ENCODE data around the gene TBC1D9. TPM values are rescaled to one million over a fixed set of nuclear protein-coding genes. Genes with fewer than 3 reads are reported as not detected.

TBC1D9 gene
- total RNA-seq, 5 donors from 2014 or later (not counting 1 experiment from before 2014, with no cell fraction given): 0.56 to 4.2 (median 1.2) TPM

- no peak overlapping the region for H3K27ac ChIP-seq (ENCODE audit: low read length)
- Mint-ChIP-seq H3K27me3 (peaks cover 12 to 15% of the 10 kb centered on the region in 2 donors), H3K4me3 (no peak overlapping the region)
These were observed 15.8 kb downstream of the TBC1D9 start for GRCh38 chr4:140740422-140740821.

GRCh38 chr4:140739971-140740370 is 16.2 kb downstream of the TBC1D9 start:
- no peaks in the 10 kb centered on the region for H3K9me3 Mint-ChIP-seq
- H3K27ac ChIP-seq (ENCODE audit: low read length): no peak overlapping the region
- no peaks in the 10 kb centered on the region for H3K36me3 Mint-ChIP-seq
- no peak overlapping the region for H3K4me3 ChIP-seq (ENCODE audit: control insufficient read depth in 1 of 2, extremely low read depth in 1 of 2, low read length in 1 of 2)
- DNase-seq (no peak), ATAC-seq (replicated peaks in 1 of 4) (no peak)
- no peaks in the 10 kb centered on the region for H3K4me1 ChIP-seq (ENCODE audit: control insufficient read depth in 1 of 2, extremely low read depth in 1 of 2, insufficient read depth in 2 of 2, low read length in 2 of 2)
- no peak overlapping the region for H3K4me3 Mint-ChIP-seq
- H3K27me3 ChIP-seq (replicated peaks in 1 of 2; ENCODE audit: control insufficient read depth in 2 of 2, extremely low read depth in 1 of 2, insufficient read depth in 2 of 2, low read length in 1 of 2): no peaks in the 10 kb centered on the region
- ChIA-PET POLR2A (no interaction called here), CTCF (no interaction called here)
- H3K27ac Mint-ChIP-seq: no peak overlapping the region
- no peaks in the 10 kb centered on the region for H3K36me3 ChIP-seq (ENCODE audit: control insufficient read depth in 2 of 2, extremely low read depth in 1 of 2, insufficient read depth in 1 of 2, low read length in 1 of 2)
- no peaks in the 10 kb centered on the region for H3K9me3 ChIP-seq
- H3K27me3 Mint-ChIP-seq: peaks cover 12 to 15% of the 10 kb centered on the region in 2 donors
- no peaks in the 10 kb centered on the region for H3K4me1 Mint-ChIP-seq

More at GRCh38 chr4:140740422-140740821, 15.8 kb downstream of the TBC1D9 start:
- no peaks in the 10 kb centered on the region for H3K4me1 ChIP-seq (ENCODE audit: control insufficient read depth in 1 of 2, extremely low read depth in 1 of 2, insufficient read depth in 2 of 2, low read length in 2 of 2)
- no peaks in the 10 kb centered on the region for H3K36me3 ChIP-seq (ENCODE audit: control insufficient read depth in 2 of 2, extremely low read depth in 1 of 2, insufficient read depth in 1 of 2, low read length in 1 of 2)
- POLR2A ChIA-PET: no interaction called here
- H3K4me3 ChIP-seq (ENCODE audit: control insufficient read depth in 1 of 2, extremely low read depth in 1 of 2, low read length in 1 of 2): no peak overlapping the region
- no peaks in the 10 kb centered on the region for H3K36me3 Mint-ChIP-seq
- ATAC-seq (replicated peaks in 1 of 4): no peak
- CTCF ChIA-PET: no interaction called here
- H3K4me1 Mint-ChIP-seq: no peaks in the 10 kb centered on the region
- no peaks in the 10 kb centered on the region for H3K27me3 ChIP-seq (replicated peaks in 1 of 2; ENCODE audit: control insufficient read depth in 2 of 2, extremely low read depth in 1 of 2, insufficient read depth in 2 of 2, low read length in 1 of 2)
- no peak for DNase-seq
- H3K27ac Mint-ChIP-seq: no peak overlapping the region
- no peaks in the 10 kb centered on the region for H3K9me3 ChIP-seq
- H3K9me3 Mint-ChIP-seq: no peaks in the 10 kb centered on the region
- 80% methylated on average over 1 of the region's 1 CpG for WGBS (ENCODE audit: insufficient coverage)

DNA sequence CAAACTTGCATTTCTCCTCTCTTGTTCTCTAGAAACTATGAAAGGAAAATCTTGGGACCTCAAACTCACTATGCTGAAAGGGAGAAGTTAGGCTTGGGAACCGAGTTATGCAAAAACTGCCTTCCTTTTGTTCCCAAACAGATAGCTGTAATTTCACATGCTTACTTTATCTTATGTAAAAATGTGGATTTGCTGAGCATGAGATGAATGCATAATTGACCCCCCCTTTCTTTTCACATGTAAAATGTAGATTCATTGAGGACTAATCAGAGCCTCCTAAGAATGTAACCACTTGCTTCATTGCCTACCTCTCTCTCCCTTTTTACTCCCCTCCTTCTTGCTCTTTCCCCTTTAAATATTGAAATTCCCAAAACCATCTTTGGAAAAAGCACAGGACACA is 18.0 kb downstream of the TBC1D9 start:
- Mint-ChIP-seq H3K36me3 (no peaks in the 10 kb centered on the region), H3K4me3 (no peak overlapping the region)
- WGBS (ENCODE audit: insufficient coverage): no CpG with 5 or more reads among the region's 1 CpG

GRCh38 chr4:140736669-140737343 is 19.4 kb downstream of the TBC1D9 start:
- Mint-ChIP-seq H3K4me3 (no peak overlapping the region), H3K27ac (no peak overlapping the region), H3K36me3 (no peaks in the 10 kb centered on the region), H3K27me3 (peaks cover 9 to 15% of the 10 kb centered on the region in 2 donors), H3K4me1 (no peaks in the 10 kb centered on the region), H3K9me3 (no peaks in the 10 kb centered on the region)
- Histone ChIP-seq H3K9me3 (no peaks in the 10 kb centered on the region), H3K27me3 (replicated peaks in 1 of 2; ENCODE audit: control insufficient read depth in 2 of 2, extremely low read depth in 1 of 2, insufficient read depth in 2 of 2, low read length in 1 of 2) (peaks cover 0 to 3% of the 10 kb centered on the region in 2 experiments), H3K27ac (ENCODE audit: low read length) (no peak overlapping the region), H3K4me3 (ENCODE audit: control insufficient read depth in 1 of 2, extremely low read depth in 1 of 2, low read length in 1 of 2) (no peak overlapping the region), H3K4me1 (ENCODE audit: control insufficient read depth in 1 of 2, extremely low read depth in 1 of 2, insufficient read depth in 2 of 2, low read length in 2 of 2) (no peaks in the 10 kb centered on the region), H3K36me3 (ENCODE audit: control insufficient read depth in 2 of 2, extremely low read depth in 1 of 2, insufficient read depth in 1 of 2, low read length in 1 of 2) (no peaks in the 10 kb centered on the region)
- 82% methylated on average over 4 of the region's 6 CpGs for WGBS (ENCODE audit: insufficient coverage)
- CTCF ChIA-PET: interaction anchor here in 1 of 2 donors (0.6 kb wide), 1 partner anchor 161 kb away, joined by 4 read pairs; no protein-coding TSS in a partner anchor
- POLR2A ChIA-PET: no interaction called here
- DNase-seq (no peak), ATAC-seq (replicated peaks in 1 of 4) (no peak)

More for the DNA sequence above, 18.0 kb downstream of the TBC1D9 start:
- Mint-ChIP-seq H3K27ac (no peak overlapping the region), H3K27me3 (peaks cover 11 to 19% of the 10 kb centered on the region in 2 donors), H3K9me3 (no peaks in the 10 kb centered on the region), H3K4me1 (no peaks in the 10 kb centered on the region)
- Histone ChIP-seq H3K4me3 (ENCODE audit: control insufficient read depth in 1 of 2, extremely low read depth in 1 of 2, low read length in 1 of 2) (no peak overlapping the region), H3K9me3 (no peaks in the 10 kb centered on the region), H3K4me1 (ENCODE audit: control insufficient read depth in 1 of 2, extremely low read depth in 1 of 2, insufficient read depth in 2 of 2, low read length in 2 of 2) (no peaks in the 10 kb centered on the region), H3K27ac (ENCODE audit: low read length) (no peak overlapping the region), H3K36me3 (ENCODE audit: control insufficient read depth in 2 of 2, extremely low read depth in 1 of 2, insufficient read depth in 1 of 2, low read length in 1 of 2) (no peaks in the 10 kb centered on the region), H3K27me3 (replicated peaks in 1 of 2; ENCODE audit: control insufficient read depth in 2 of 2, extremely low read depth in 1 of 2, insufficient read depth in 2 of 2, low read length in 1 of 2) (peaks cover 0 to 3% of the 10 kb centered on the region in 2 experiments)
- DNase-seq (no peak), ATAC-seq (replicated peaks in 1 of 4) (no peak)
- ChIA-PET POLR2A (no interaction called here), CTCF (no interaction called here)

GRCh38 chr4:140735779-140736391 is 20.3 kb downstream of the TBC1D9 start:
- POLR2A ChIA-PET: no interaction called here
- CTCF ChIA-PET: no interaction called here

DNA sequence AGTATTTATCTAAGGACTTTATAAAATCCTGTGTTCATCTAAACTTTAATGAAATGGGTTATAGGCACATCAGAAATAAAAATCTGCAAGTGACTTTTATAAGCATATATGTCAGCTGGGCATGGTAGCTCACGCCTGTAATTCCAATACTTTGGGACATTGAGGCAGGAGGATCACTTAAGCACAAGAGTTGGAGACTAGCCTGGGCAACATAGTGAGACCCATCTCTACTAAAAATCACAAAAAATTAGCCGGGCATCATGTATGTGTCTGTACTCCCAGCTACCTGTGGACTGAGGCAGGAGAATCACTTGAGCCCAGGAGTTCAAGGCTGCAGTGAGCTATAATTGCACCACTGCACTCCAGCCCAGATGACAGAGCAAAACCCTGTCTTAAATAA is 20.9 kb downstream of the TBC1D9 start:
- Histone ChIP-seq H3K9me3 (no peaks in the 10 kb centered on the region), H3K4me3 (ENCODE audit: control insufficient read depth in 1 of 2, extremely low read depth in 1 of 2, low read length in 1 of 2) (no peak overlapping the region), H3K36me3 (ENCODE audit: control insufficient read depth in 2 of 2, extremely low read depth in 1 of 2, insufficient read depth in 1 of 2, low read length in 1 of 2) (no peaks in the 10 kb centered on the region), H3K27ac (ENCODE audit: low read length) (no peak overlapping the region), H3K27me3 (replicated peaks in 1 of 2; ENCODE audit: control insufficient read depth in 2 of 2, extremely low read depth in 1 of 2, insufficient read depth in 2 of 2, low read length in 1 of 2) (peaks cover 0 to 3% of the 10 kb centered on the region in 2 experiments), H3K4me1 (ENCODE audit: control insufficient read depth in 1 of 2, extremely low read depth in 1 of 2, insufficient read depth in 2 of 2, low read length in 2 of 2) (no peaks in the 10 kb centered on the region)
- Mint-ChIP-seq H3K4me1 (no peaks in the 10 kb centered on the region), H3K36me3 (no peaks in the 10 kb centered on the region), H3K4me3 (no peak overlapping the region), H3K27ac (no peak overlapping the region), H3K27me3 (peaks cover 4 to 15% of the 10 kb centered on the region in 2 donors), H3K9me3 (no peaks in the 10 kb centered on the region)
- ATAC-seq (replicated peaks in 1 of 4) (no peak), DNase-seq (no peak)
- CTCF ChIA-PET: no interaction called here
- POLR2A ChIA-PET: no interaction called here
- 94% methylated on average over 2 of the region's 2 CpGs for WGBS (ENCODE audit: insufficient coverage)

More at GRCh38 chr4:140735779-140736391, 20.3 kb downstream of the TBC1D9 start:
- no peaks in the 10 kb centered on the region for H3K36me3 Mint-ChIP-seq
- H3K4me1 Mint-ChIP-seq: no peaks in the 10 kb centered on the region
- H3K4me3 Mint-ChIP-seq: no peak overlapping the region
- Histone ChIP-seq H3K9me3 (no peaks in the 10 kb centered on the region), H3K27me3 (replicated peaks in 1 of 2; ENCODE audit: control insufficient read depth in 2 of 2, extremely low read depth in 1 of 2, insufficient read depth in 2 of 2, low read length in 1 of 2) (peaks cover 0 to 3% of the 10 kb centered on the region in 2 experiments), H3K4me3 (ENCODE audit: control insufficient read depth in 1 of 2, extremely low read depth in 1 of 2, low read length in 1 of 2) (no peak overlapping the region), H3K27ac (ENCODE audit: low read length) (no peak overlapping the region), H3K36me3 (ENCODE audit: control insufficient read depth in 2 of 2, extremely low read depth in 1 of 2, insufficient read depth in 1 of 2, low read length in 1 of 2) (no peaks in the 10 kb centered on the region), H3K4me1 (ENCODE audit: control insufficient read depth in 1 of 2, extremely low read depth in 1 of 2, insufficient read depth in 2 of 2, low read length in 2 of 2) (no peaks in the 10 kb centered on the region)
- DNase-seq: no peak
- peaks cover 8 to 15% of the 10 kb centered on the region in 2 donors for H3K27me3 Mint-ChIP-seq
- no peak for ATAC-seq (replicated peaks in 1 of 4)
- H3K9me3 Mint-ChIP-seq: no peaks in the 10 kb centered on the region
- H3K27ac Mint-ChIP-seq: no peak overlapping the region
- no CpG with 5 or more reads among the region's 4 CpGs for WGBS (ENCODE audit: insufficient coverage)
